ENCODE data around the gene BRD3OS.

BRD3OS gene

GRCh38 chr9:134034215-134035040 lies 9.1 kb downstream of the BRD3OS start:
- no peak for DNase-seq (ENCODE audit: low read depth)

- no peak for DNase-seq (ENCODE audit: low read depth)
Observed at GRCh38 chr9:134035041-134036039, 10.1 kb downstream of the BRD3OS start.

- no peak for DNase-seq (ENCODE audit: low read depth)
Observed at GRCh38 chr9:134036130-134036529, 10.8 kb downstream of the BRD3OS start.

- no peak for DNase-seq (ENCODE audit: low read depth)
Observed at GRCh38 chr9:134037641-134038040, 12.4 kb downstream of the BRD3OS start.

- DNase-seq (ENCODE audit: low read depth), result no peak
Observed at GRCh38 chr9:134039386-134040175, 14.3 kb downstream of the BRD3OS start.

GRCh38 chr9:134040176-134040565 lies 14.9 kb downstream of the BRD3OS start:
- no peak for DNase-seq (ENCODE audit: low read depth)

- DNase-seq (ENCODE audit: low read depth), result no peak
Observed at GRCh38 chr9:134040781-134041648, 15.7 kb downstream of the BRD3OS start.

GRCh38 chr9:134041649-134041962 lies 16.3 kb downstream of the BRD3OS start:
- DNase-seq (ENCODE audit: low read depth), result no peak

- no peak for DNase-seq (ENCODE audit: low read depth)
Observed at GRCh38 chr9:134043531-134043988, 18.3 kb downstream of the BRD3OS start.

GRCh38 chr9:134044944-134045343 lies 19.7 kb downstream of the BRD3OS start:
- DNase-seq (ENCODE audit: low read depth), result no peak

- no peak for DNase-seq (ENCODE audit: low read depth)
Observed at GRCh38 chr9:134045841-134046544, 20.7 kb downstream of the BRD3OS start.

GRCh38 chr9:134046894-134047681 lies 21.8 kb downstream of the BRD3OS start:
- no peak for DNase-seq (ENCODE audit: low read depth)

- no peak for DNase-seq (ENCODE audit: low read depth)
Observed at GRCh38 chr9:134047868-134048581, 22.7 kb downstream of the BRD3OS start.

- no peak for DNase-seq (ENCODE audit: low read depth)
Observed at GRCh38 chr9:134048582-134048968, 23.3 kb downstream of the BRD3OS start.

- no peak for DNase-seq (ENCODE audit: low read depth)
Observed at GRCh38 chr9:134049236-134049635, 24.0 kb downstream of the BRD3OS start.

GRCh38 chr9:134049772-134050588 lies 24.7 kb downstream of the BRD3OS start:
- DNase-seq (ENCODE audit: low read depth), result no peak

GRCh38 chr9:134050726-134051125 lies 25.4 kb downstream of the BRD3OS start:
- DNase-seq (ENCODE audit: low read depth), result no peak

GRCh38 chr9:134051319-134051718 lies 26.0 kb downstream of the BRD3OS start:
- no peak for DNase-seq (ENCODE audit: low read depth)

Data from stimulated activated CD4-positive, alpha-beta T cell treated with anti-CD3 and anti-CD28 coated beads, Interleukin-2, amount 100 ng/mL, for 4 hours (primary cell).